ENCODE measurements around the gene MSMB. TPM values are rescaled to one million over a fixed set of nuclear protein-coding genes. Genes with fewer than 3 reads are reported as not detected.

Gene MSMB
- total RNA-seq, 2 experiments from 2014 or later = not detected

- BruUV-seq (replicated peaks) = no TSS peak
- H3K4me2 ChIP-seq (ENCODE audit: low read length) = no peak overlapping the region
- no peak overlapping the region for H2AFZ ChIP-seq (ENCODE audit: low read length)
- peaks cover 83% of the 10 kb centered on the region for H3K36me3 ChIP-seq (ENCODE audit: insufficient read depth, low read length)
- ChIA-PET POLR2A (interaction anchor here (1.2 kb wide), 1 partner anchor 14 kb away, joined by 3 read pairs; no protein-coding TSS in a partner anchor), CTCF (ENCODE audit: unreplicated experiment) (interaction anchor here (0.8 kb wide), 1 partner anchor 12 kb away, joined by 4 read pairs; no protein-coding TSS in a partner anchor)
- no peak overlapping the region for H3K27ac ChIP-seq (ENCODE audit: low read depth, low read length, poor library complexity, severe bottlenecking)
- peaks cover 22% of the 10 kb centered on the region for H4K20me1 ChIP-seq (ENCODE audit: insufficient read depth, low read length)
- H3K4me1 ChIP-seq (ENCODE audit: insufficient read depth, low read length, poor library complexity, severe bottlenecking) = peaks cover 29% of the 10 kb centered on the region
- no peaks in the 10 kb centered on the region for H3K9me3 ChIP-seq (ENCODE audit: low read length)
- no peak for TF ChIP-seq CTCF (conservative IDR thresholded peaks at IDR 0.05; ENCODE audit: low read length)
- no peak for TF ChIP-seq EZH2phosphoT487 (IDR thresholded peaks at IDR 0.05; ENCODE audit: borderline replicate concordance, low read depth, low read length)
- no peaks in the 10 kb centered on the region for H3K9me2 ChIP-seq (ENCODE audit: insufficient read depth, low read length)
- intact Hi-C loops (cut with micrococcal nuclease; ENCODE audit: unreplicated experiment) = no loop called here
- H3K4me3 ChIP-seq (ENCODE audit: low read depth, low read length, poor library complexity, severe bottlenecking) = no peak overlapping the region
- no peak for DNase-seq (ENCODE audit: low spot score)
- H3K79me2 ChIP-seq (ENCODE audit: insufficient read depth, low read depth, low read length) = peaks cover 60% of the 10 kb centered on the region
Observed at GRCh38 chr10:46016190-46016589, 29.9 kb downstream of the MSMB start.

- Histone ChIP-seq H3K36me3 (ENCODE audit: insufficient read depth, low read length) (peaks cover 97% of the 10 kb centered on the region), H2AFZ (ENCODE audit: low read length) (no peak overlapping the region), H3K79me2 (ENCODE audit: insufficient read depth, low read depth, low read length) (peaks cover 46% of the 10 kb centered on the region), H3K4me3 (ENCODE audit: low read depth, low read length, poor library complexity, severe bottlenecking) (no peak overlapping the region), H3K4me2 (ENCODE audit: low read length) (no peak overlapping the region), H4K20me1 (ENCODE audit: insufficient read depth, low read length) (peaks cover 16% of the 10 kb centered on the region), H3K27ac (ENCODE audit: low read depth, low read length, poor library complexity, severe bottlenecking) (no peak overlapping the region), H3K4me1 (ENCODE audit: insufficient read depth, low read length, poor library complexity, severe bottlenecking) (peaks cover 16% of the 10 kb centered on the region), H3K9me3 (ENCODE audit: low read length) (no peaks in the 10 kb centered on the region), H3K9me2 (ENCODE audit: insufficient read depth, low read length) (no peaks in the 10 kb centered on the region)
- DNase-seq (ENCODE audit: low spot score) = no peak
- ChIA-PET CTCF (ENCODE audit: unreplicated experiment) (no interaction called here), POLR2A (interaction anchor here (0.6 to 1.5 kb wide), 5 partner anchors 10 to 461 kb away, joined by 3 read pairs; no protein-coding TSS in a partner anchor)
- intact Hi-C loops (cut with micrococcal nuclease; ENCODE audit: unreplicated experiment) = no loop called here
- TF ChIP-seq CTCF (conservative IDR thresholded peaks at IDR 0.05; ENCODE audit: low read length) (no peak), EZH2phosphoT487 (IDR thresholded peaks at IDR 0.05; ENCODE audit: borderline replicate concordance, low read depth, low read length) (no peak)
- no TSS peak for BruUV-seq (replicated peaks)
Observed at GRCh38 chr10:46014683-46015405, 31.2 kb downstream of the MSMB start.

GRCh38 chr10:46014206-46014605 lies 31.9 kb downstream of the MSMB start:
- no peak for DNase-seq (ENCODE audit: low spot score)
- intact Hi-C loops (cut with micrococcal nuclease; ENCODE audit: unreplicated experiment) = no loop called here
- H3K4me3 ChIP-seq (ENCODE audit: low read depth, low read length, poor library complexity, severe bottlenecking) = no peak overlapping the region
- POLR2A ChIA-PET = interaction anchor here (1.5 kb wide), 1 partner anchor 14 kb away, joined by 3 read pairs; no protein-coding TSS in a partner anchor
- H2AFZ ChIP-seq (ENCODE audit: low read length) = no peak overlapping the region
- no peak overlapping the region for H3K4me2 ChIP-seq (ENCODE audit: low read length)
- CTCF ChIA-PET (ENCODE audit: unreplicated experiment) = no interaction called here
- TF ChIP-seq CTCF (conservative IDR thresholded peaks at IDR 0.05; ENCODE audit: low read length) = no peak
- peaks cover 99% of the 10 kb centered on the region for H3K36me3 ChIP-seq (ENCODE audit: insufficient read depth, low read length)
- peaks cover 40% of the 10 kb centered on the region for H3K79me2 ChIP-seq (ENCODE audit: insufficient read depth, low read depth, low read length)
- H3K9me2 ChIP-seq (ENCODE audit: insufficient read depth, low read length) = no peaks in the 10 kb centered on the region
- H3K9me3 ChIP-seq (ENCODE audit: low read length) = no peaks in the 10 kb centered on the region
- peaks cover 9% of the 10 kb centered on the region for H3K4me1 ChIP-seq (ENCODE audit: insufficient read depth, low read length, poor library complexity, severe bottlenecking)
- no TSS peak for BruUV-seq (replicated peaks)
- H3K27ac ChIP-seq (ENCODE audit: low read depth, low read length, poor library complexity, severe bottlenecking) = no peak overlapping the region
- peaks cover 10% of the 10 kb centered on the region for H4K20me1 ChIP-seq (ENCODE audit: insufficient read depth, low read length)
